ENCODE data around the gene GATA3.

The GATA3 gene

DNA sequence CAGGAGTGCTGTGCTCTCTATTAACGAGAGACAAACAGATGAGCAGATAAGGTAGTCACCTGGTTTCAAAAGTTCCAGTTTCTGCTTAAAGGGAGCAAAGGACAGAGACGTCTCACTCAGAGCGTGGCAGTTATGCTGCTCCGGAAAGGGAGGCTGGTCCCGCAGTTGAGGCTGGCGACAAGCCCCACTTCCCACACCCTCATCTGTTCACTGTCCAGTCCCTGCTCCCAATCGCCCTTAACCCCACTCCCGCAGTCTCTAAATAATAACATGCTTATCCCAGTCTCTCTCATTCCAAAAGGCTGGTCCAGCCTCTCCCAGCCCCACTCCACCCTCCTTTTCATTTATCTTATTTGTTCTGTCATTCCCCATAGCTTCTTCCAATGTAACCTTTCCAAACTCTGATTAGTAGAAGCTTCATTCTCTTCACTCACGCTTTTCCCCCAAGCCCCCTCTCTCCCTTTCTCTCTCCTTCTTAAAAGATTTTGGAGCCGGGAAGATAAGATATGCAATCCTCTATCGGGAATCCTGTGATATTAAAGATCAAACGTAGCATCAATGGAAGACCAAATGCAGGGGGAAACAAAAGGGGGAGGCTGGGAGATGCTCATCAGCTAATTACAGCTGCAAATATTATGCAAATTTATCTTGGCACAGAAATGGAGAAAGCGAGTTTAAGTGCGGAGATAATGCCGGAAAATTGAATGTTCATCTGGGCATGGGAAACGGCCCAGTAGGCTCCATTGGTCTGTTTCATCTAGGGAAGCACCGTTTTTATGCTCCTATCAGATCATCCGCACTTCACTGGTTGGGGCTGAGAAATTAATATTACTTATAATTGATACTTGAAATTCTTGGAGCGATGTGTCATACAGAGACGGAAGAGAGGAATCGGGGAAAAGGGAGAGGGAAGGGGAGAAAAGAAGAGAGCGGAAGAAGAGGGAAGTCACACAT, 16.3 kb upstream of the GATA3 start:
- no peak for DNase-seq (ENCODE audit: low read depth)

DNA sequence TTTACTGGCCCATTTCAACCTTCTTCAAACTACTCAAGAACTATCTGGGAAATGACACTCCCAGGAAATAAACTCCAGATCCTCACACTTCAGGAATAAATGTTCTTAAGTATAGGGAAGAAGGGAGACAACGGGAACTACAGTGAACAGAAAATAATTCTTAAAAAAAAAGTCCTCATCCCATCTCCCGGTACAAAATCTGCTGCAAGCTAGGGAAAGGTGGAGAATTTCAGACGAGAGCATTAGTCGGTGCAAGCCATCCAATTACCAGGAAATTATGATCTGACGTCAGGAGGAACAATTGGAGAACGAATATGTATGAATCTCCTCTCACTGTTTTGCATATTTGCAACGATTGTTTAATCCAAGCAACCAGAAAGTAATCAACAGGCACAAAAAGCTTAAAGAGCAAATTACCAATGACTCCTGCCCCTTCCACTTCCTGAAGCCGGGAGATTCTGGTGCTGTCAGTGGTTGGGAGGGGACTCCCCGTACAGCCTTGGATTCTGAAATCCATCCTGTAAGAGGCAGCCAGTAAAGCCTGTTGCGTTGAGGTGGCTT, 15.1 kb upstream of the GATA3 start:
- DNase-seq (ENCODE audit: low read depth) = no peak

GRCh38 chr10:8040651-8041050, 13.8 kb upstream of the GATA3 start:
- no peak for DNase-seq (ENCODE audit: low read depth)

GRCh38 chr10:8041284-8041991, 13.1 kb upstream of the GATA3 start:
- DNase-seq (ENCODE audit: low read depth) = no peak

DNA sequence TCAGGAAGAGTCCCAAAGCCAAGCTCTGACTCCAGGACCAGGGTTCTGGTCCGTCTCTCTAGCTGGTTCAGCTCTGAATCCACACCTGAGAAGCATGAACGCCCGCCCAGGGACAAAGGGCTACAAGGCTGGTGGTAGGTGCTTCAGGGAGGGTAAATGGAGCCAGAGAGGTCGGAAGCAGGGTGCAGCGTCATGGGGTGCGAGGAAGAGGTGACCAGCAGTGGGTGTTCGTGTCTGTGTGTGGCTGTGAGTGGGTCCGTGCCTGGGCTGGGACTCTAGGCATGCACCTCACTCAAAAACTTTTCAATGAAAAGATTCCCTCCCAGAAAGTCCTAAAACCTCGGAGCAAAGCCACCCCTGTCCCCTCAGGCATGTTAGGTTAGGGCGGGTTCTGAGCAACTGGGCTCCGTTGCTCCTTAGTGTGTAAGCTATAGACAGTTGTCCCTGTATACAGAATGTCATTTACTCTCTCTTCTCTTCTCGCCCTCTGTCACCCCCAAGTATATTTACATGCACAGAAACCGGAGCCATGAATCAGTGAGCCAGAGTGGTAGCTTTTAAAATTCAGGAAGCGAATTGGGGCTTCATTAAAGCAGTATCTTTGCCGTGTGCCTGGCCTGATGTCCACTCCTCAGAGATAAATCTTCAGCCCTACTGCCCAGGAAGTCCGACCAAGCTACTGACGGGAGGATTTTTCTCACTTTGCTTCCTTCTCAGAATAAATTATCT, 12.3 kb upstream of the GATA3 start:
- no peak for DNase-seq (ENCODE audit: low read depth)

- no peak for DNase-seq (ENCODE audit: low read depth)
Observed at GRCh38 chr10:8042721-8043568, 11.5 kb upstream of the GATA3 start.

GRCh38 chr10:8043569-8044306, 10.8 kb upstream of the GATA3 start:
- no peak for DNase-seq (ENCODE audit: low read depth)

DNA sequence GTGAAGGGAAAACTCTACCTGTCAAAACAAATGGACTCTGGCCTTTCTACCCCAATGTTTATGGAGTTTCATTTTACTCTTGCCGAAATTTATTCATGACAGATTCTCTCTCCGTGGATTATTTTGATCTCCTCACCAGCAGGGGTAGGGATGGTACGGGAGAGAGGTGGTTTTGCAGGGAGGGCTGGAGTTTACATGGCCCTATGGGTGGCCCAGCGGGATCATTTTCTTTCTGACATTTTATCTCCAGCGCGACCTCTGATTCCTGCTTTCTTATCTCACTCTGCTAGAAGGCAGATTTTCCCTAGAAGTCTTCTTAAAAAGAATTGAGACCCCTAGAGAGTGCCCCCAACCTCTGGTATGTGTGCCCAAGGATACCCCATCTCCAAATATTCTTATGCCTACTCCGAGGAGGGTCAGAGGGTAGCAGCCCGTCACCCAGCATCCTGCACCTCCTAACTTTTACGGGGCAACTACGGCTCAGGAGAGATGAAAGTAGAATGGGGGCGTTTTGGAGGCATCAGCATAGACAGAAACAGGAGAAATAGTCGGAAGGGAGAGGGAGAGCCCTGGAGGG, 10.1 kb upstream of the GATA3 start:
- no peak for DNase-seq (ENCODE audit: low read depth)

GRCh38 chr10:8044908-8045725, 9.4 kb upstream of the GATA3 start:
- no peak for DNase-seq (ENCODE audit: low read depth)

DNA sequence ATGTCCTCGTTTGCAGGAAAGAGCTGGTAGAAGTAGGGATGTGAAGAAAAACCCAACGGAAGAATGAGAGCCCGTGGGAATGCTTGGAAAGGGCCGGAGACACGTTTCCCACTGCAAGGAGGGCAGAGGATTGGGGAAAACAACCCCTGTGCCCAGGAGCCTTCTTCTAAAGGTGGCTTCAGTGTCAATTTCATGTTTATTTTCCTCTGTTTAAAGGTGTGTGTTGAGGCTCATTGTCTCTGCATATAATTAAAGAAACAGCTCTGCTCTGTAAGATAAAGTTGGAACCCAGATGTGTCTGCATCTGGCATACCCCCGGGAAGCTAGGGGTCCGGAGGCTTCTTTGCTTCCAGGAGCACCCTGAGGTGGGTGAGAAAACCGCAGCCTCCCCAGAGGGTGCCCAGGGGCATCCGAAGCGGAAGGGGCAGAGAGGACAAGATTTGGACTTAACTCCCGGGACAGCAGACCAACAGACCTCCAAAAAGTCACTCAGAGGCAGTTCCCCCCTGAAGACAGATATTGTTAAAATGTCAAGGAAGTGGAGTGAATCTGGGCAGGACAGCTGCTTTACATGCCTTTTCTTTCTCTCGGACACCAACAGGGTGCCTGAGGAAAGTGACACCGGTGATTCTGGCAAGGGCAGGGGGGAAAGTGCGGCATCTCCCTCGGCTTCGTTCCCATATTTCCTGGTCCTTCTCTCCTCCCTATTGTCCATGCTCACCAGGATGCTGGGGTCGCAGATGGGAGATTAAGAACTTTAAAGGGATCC, 8.6 kb upstream of the GATA3 start:
- DNase-seq (ENCODE audit: low read depth) = no peak

DNA sequence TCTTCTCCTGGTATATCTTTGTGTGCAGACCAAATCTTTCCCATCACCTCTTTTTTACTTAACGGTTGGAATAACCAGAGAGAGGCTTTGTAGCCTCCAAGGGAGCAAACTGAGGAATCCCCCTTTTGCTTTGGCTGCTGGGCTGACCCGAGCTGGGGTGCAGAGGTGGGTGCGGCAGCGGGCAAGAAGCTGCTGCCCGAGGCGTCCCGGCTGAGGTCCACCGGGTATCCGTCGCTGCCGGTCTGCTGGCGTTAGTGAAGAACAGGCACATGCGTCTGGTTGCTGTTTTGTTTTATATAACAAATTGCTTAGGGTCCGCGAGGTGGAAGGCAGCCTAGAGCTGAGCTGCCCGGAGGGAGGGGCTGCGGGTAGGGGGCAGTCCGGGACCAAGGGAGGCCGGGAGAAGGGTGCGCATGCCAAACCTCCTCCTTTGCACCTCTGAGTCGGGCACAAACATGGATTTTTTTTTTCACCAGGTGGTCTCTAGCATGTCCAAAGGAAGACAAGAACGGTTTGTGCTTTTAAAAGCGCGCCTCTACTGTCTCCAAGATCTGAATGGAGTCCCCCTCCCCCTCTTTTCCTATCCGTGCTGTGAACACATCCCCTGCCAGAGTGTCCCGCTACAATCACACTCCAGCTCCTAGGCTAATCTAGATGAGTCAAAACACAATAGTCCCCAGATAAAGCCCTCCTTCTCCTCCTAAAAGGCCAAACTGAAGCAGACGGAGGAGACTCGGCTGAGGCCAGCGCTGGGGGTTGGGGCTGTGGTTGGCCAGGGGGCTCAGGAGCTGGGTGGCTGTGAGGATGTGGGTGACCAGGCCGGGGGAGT, 6.8 kb upstream of the GATA3 start:
- no peak for DNase-seq (ENCODE audit: low read depth)

- DNase-seq (ENCODE audit: low read depth) = peak; percentile 51
Observed at GRCh38 chr10:8048281-8049008, 6.0 kb upstream of the GATA3 start.

DNA sequence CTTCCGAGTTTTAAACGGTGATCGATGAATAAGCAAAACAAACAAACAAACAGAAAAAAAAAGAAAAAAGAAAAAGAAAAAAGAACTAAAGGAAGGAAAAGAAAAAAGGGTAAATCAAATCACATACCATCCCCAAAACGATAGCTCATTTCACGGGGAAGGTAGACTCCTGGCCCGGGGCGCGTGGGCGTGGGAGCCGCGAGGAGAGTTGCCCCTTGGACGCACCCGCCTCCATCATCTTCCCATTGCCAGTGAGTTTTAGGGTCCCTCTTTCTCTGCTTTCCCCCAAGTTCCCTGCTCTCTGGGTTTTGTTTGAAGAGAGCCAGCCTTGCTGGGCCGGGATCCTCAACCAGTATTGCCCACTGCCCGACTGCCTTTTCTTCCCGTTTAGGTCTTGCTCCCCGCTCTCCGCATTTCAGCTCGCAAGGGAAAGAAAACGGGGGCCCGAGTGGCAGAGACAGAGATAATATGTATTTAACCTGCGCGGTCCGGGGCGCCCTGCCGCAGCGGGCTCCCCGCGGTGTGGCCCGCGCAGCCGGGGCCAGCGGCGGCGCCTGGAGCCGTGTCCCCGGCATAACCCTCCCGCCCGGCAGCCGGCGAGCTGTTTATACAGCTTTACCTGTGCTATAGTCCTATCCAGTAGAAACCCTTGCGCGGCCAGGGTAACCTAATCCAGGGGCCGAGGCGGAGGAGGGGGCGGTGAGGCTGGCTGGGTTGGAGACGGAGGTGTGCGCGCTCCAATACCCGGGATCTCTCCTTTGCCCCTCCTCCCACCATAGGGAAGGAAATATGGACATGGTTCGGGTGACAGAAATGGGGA, 5.2 kb upstream of the GATA3 start:
- DNase-seq (ENCODE audit: low read depth) = no peak

DNA sequence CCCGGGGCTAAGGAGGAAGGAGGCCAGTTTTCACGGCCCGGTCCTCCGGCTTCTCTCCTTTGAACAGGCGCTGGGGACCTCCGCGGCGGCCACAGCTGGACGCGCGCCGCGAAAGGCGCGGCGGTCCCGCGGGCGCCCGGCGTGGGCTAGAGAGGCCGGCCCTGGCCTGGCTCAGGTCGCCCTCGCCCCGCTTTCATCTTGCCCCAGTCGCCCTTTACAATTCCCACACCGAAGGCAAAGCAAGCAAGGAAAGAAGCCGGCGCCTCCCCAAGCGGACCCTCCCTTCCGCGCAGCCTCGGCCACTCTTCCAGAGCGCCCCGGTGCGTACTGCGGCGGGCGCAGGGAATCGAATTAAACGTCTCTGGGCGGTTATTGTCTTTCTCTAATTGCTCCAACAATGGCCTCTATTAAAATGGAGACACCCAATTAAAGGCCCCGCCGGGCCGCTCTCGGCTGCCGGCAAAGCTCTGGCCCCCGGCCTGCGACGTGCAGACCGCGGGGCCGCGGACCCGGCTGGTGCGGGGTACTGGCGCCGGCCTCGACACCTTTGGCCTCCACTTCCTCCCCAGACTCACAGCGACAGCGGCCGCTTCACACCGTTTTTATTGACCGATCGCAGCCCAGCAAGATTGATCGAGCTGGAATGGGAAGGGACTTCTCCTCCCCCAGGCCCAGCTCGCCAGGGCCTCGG, 4.5 kb upstream of the GATA3 start:
- no peak for DNase-seq (ENCODE audit: low read depth)

DNA sequence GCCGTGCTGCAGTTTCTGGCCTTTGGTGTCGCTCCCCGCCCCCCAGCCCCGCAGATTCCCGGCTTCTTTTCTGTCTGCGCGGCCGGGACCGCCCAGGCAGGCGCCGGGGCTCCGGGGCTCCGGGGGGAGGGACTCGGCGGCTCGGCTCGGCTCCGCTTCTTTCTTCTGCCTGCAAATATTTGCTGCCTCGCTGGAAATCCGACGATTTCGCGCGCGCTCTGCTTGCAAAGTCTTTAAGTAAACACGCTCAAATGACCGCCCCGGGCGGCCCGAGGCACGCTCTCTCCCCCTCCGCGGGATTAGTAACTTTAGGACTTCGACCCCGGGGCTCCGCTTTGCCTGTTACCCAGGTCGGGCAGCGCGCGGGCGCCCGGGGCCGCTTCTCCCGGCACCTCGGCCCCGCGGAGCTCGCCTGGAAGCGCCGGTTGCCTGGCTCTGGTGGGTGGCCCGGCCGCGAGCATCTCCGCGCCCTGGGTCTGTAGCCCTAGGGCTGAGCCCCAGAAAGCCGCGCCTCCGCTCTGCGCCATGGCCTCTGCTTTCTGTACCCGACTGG, 3.9 kb upstream of the GATA3 start:
- no peak for DNase-seq (ENCODE audit: low read depth)

Measured in stimulated activated CD4-positive, alpha-beta T cell treated with anti-CD3 and anti-CD28 coated beads, Interleukin-2, amount 100 ng/mL, for 4 hours (primary cell).